Measurements from ENCODE around the gene GON7. TPM values are rescaled to one million over a fixed set of nuclear protein-coding genes. Genes with fewer than 3 reads are reported as not detected.
"Not testable (repeated sequence)": the region's sequence is repeated elsewhere in the genome, so short reads cannot be mapped to it uniquely, and the experiment has no call there.

The GON7 gene, protein sequence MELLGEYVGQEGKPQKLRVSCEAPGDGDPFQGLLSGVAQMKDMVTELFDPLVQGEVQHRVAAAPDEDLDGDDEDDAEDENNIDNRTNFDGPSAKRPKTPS
- total RNA-seq (2014; rRNA removed; shearing (Covaris generic)) = 64.4 and 65.5 TPM in 2 replicates

- peak; percentile 99 for DNase-seq (ENCODE audit: low read depth)
Observed at GRCh38 chr14:93206793-93207467, at the start of gene GON7, which contains the start of gene UBR7. Gene GON7 (minus strand): TSS chr14:93207065. CDS start chr14:93207037, 28 bp downstream. Gene UBR7 (plus strand): TSS chr14:93207256. CDS start chr14:93207292, 36 bp downstream.

- no peak for DNase-seq (ENCODE audit: low read depth)
Observed at GRCh38 chr14:93249128-93249831, 42.4 kb upstream of the GON7 start.

DNA sequence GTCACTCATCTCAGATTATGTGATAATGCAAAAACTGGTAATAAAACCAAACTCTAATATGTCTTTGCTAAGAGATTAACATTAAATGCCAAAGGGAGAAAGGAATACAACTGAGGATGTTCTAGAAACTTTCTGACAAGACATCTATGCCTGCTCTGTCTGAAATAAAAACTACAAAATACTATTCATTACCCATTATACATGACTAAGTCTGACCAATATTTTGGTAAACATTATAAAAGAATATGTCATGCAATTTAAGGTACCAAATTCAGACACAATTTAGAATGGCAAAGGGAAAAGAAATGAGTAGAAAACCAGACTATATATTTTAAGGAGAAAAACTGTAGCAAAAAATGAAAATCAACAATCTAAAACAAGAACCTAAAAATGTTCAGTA, 39.7 kb upstream of the GON7 start:
- no peak for DNase-seq (ENCODE audit: low read depth)

GRCh38 chr14:93245764-93246420, 39.0 kb upstream of the GON7 start:
- no peak for DNase-seq (ENCODE audit: low read depth)

- DNase-seq (ENCODE audit: low read depth) = no peak
Observed at GRCh38 chr14:93240678-93241000, 33.8 kb upstream of the GON7 start.

DNA sequence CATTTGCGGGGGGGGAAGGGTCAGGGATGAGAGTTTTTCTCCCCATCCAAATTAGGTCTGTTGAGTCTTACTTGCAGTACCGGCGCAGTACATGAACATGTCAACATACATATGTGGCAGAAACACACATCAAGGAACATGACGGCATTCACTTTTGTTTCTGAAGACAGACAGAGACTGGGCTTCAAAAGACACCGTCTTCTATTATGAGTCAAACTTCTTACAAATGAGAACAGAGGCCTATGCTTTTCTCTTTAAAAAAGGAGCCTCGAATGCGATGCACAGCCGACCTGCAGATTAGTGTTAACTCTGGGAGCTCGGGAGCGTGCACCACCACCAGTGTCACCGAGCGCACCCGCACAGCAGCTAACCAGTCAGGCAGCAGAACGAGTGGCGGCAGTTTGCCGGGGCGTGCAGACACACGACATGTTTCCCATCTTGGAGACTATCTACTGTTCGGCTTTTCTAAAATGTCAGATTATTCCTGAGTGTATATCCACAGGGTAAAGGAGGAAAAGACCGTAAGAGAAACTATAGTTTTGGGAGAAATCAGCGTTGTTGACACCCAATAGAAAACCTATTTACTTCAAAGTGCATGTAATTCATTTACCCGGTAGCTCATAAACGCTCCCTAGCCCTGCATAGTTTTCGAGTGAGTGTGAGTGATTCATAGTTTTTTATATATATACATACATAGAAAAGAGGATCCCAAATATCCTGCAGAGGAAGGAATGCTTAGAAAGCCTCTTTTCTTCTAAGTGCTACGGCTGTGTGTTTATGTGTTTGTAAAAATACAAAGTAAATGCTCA, 33.2 kb upstream of the GON7 start:
- peak; percentile 34 for DNase-seq (ENCODE audit: low read depth)

- DNase-seq (ENCODE audit: low read depth) = peak; percentile 86
Observed at GRCh38 chr14:93234798-93235197, 27.9 kb upstream of the GON7 start.

DNA sequence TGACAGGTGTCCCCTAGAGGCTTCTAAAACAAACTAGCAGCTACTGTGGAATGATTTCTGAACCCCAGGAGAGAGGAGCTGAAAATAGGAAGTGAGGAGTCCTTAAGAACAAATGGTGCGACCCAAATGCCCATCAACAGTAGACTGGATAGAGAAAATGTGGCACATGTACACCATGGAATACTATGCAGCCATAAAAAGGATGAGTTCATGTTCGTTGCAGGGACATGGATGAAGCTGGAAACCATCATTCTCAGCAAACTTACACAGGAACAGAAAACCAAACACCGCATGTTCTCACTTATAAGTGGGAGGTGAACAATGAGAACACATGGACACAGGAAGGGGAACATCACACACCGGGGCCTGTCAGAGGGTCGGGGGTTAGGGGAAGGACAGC, 26.2 kb upstream of the GON7 start:
- not testable (repeated sequence) for DNase-seq (ENCODE audit: low read depth)

DNA sequence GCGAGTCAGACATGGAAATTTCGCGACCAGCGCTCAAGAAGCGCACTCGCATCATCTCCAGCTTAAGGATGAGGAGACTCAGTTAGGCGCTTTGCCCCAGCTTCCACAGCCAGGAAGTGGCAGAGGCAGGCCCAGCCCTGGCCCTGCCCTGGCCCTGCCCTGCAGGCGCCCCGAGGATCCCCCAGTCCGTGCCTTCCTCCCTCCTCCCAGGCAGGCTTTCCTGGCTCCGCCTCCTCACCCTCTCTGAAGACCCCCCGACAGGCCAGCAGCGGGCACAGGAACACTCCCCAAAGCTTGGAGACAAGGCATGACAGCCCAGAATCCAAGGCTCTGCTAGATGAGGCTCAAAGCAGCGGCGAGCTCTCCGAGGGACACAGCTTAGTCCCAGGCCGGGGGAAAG, 25.3 kb upstream of the GON7 start:
- no peak for DNase-seq (ENCODE audit: low read depth)

DNA sequence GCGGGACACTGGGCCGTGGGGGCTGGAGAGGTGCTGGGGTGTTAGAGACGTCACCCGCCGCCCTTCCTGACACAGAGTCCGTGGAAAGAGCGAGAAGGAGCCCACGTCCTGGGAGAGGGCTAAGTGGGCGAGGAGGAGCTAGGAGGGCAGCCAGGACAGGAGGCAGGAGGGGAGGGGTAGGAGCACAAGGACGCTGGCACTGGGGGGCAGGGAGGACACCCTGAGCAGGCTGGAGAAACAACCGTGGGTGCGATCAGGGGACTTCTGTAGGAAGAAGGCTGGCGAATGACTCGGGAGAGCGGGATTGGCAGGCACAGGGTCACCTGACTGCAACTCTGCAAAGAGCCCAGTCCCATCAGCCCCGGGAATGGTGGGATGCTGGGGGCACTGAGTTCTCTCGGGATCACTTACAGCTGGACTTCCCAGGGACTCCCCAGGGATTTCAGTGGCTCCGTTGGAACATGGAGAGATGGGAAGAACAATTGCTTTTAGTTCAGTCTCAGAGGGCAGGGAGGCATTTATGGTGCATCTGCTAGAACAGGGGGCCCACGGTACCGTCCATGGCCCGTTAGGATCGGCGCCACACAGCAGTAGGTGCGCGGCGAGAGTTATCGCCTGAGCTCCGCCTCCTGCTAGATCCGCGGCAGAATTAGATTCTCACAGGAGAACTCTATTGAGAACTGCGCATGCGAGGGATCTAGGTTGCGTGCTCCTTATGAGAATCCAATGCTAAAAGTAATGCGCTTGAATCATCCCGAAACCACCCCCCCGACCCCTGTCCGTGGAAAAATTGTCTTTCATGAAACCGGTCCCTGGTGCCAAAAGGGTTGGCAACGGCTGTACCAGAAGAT, 24.5 kb upstream of the GON7 start:
- peak; percentile 70 for DNase-seq (ENCODE audit: low read depth)

- no peak for DNase-seq (ENCODE audit: low read depth)
Observed at GRCh38 chr14:93230539-93230938, 23.7 kb upstream of the GON7 start.

DNA sequence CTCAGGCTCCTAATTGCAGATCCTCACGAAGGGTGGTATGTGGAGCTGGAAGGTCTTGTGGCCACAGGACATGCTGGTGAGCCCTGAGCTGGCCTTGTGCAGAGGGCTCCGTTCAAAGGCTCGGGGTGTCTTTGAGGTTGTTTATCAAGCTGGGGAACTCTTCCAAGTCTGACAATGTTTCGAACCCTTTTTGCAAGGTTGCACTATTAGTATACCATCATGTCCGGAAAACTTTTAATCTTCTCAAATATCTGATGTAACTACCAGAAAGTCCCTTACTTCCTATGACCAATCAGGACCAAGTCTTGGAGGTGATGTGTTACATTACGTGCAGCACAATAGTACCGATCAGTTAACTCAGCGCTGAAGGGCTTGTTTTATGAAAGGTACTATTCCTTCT, 21.7 kb upstream of the GON7 start:
- DNase-seq (ENCODE audit: low read depth) = no peak

DNA sequence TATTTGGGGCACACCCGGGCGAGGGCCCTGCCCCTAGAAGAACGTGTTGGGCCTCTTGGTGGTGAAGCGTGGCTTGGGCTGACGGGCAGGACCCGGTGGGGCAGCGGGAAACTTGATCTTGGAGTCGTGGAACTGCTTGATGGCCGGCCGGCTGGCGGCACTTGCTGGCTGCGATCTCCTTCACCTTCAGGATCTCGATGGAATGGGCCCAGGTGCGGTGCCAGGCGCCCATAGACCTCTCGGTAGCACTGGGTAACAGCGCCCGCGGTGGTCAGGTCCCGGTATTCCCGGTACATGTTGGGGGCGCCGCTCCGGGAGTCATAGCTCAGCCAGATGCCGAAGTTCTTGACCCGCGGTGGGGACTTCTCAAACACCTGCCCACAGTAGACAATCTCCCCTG, 16.7 kb upstream of the GON7 start:
- DNase-seq (ENCODE audit: low read depth) = no peak

GRCh38 chr14:93220509-93220908, 13.6 kb upstream of the GON7 start:
- DNase-seq (ENCODE audit: low read depth) = no peak

GRCh38 chr14:93219103-93219726, 12.3 kb upstream of the GON7 start:
- peak; percentile 50 for DNase-seq (ENCODE audit: low read depth)

GRCh38 chr14:93214598-93214997, 7.7 kb upstream of the GON7 start:
- DNase-seq (ENCODE audit: low read depth) = no peak

DNA sequence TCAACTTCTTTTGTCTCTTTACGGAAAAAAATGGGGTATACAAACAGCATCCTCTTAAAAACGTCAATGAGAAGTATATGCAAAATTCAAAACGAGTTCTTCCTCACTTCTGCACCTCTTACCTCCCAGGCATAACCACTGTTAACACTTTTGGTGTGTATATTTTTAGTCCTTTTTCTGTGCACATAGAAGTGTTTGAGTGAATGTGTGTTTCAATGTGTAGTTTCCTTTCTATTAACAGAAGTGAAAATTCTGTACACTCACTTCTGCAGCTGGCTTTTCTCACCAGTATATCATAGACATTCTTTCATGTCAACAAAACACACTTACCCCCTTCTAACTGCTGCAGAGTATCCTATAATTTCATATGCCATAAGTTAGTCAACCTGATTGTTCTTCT, 5.6 kb upstream of the GON7 start:
- DNase-seq (ENCODE audit: low read depth) = no peak

- peak; percentile 68 for DNase-seq (ENCODE audit: low read depth)
Observed at GRCh38 chr14:93207468-93208308, 823 bp upstream of the GON7 start.

DNA sequence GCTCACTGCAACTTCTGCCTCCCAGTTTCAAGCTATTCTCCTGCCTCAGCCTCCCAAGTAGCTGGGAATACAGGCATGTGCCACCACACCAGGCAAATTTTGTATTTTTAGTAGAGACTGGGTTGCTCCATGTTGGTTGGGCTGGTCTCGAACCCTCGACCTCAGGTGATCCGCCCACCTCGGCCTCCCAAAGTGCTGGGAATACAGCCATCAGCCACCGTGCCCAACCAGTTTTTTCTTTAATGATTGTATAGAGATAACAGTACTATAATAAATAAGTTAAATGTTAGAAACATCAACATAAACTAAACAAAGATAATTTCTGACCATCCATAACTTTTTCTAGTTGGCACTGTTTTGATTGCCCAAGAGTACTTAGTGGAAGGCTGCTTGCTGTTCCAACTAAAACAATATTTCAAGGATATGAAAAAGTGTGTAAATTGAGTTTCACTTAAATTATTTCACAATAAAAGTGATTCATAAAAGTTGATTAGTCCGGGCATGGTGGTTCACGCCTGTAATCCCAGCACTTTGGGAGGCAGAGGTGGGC, 5.6 kb downstream of the GON7 start:
- DNase-seq (ENCODE audit: low read depth) = no peak
